GM12874 (cell line): ENCODE measurements around the gene CC2D2A.

Experiments
- TF ChIP-seq, protein P1 (sequence below): IDR thresholded peaks from 2 replicates; pipeline ENCODE4 v1.5.1; 2011; ENCODE audit warnings: low read depth, mild to moderate bottlenecking, control low read depth, low read length, moderate library complexity; ENCODE audit not compliant: insufficient read depth

The CC2D2A gene

DNA sequence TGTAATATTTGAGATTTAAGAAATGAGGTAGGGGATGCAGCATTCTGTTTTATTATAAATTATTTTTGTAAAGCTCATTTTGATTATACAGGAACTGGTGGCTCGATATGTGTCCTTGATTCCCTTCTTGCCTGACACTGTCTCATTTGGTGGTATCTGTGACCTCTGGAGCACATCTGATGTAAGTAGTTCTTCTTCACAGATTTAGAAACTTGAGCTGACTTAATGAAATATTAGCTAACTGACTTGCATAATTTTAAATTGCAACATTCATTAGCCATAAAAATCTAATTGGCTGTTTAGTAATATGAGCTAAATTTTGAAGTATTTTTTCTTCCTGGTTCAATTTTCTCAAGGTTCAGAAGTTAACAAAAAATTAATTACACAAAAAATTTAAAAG lies 116.4 kb downstream of the CC2D2A start:
- TF ChIP-seq, protein P1, sequence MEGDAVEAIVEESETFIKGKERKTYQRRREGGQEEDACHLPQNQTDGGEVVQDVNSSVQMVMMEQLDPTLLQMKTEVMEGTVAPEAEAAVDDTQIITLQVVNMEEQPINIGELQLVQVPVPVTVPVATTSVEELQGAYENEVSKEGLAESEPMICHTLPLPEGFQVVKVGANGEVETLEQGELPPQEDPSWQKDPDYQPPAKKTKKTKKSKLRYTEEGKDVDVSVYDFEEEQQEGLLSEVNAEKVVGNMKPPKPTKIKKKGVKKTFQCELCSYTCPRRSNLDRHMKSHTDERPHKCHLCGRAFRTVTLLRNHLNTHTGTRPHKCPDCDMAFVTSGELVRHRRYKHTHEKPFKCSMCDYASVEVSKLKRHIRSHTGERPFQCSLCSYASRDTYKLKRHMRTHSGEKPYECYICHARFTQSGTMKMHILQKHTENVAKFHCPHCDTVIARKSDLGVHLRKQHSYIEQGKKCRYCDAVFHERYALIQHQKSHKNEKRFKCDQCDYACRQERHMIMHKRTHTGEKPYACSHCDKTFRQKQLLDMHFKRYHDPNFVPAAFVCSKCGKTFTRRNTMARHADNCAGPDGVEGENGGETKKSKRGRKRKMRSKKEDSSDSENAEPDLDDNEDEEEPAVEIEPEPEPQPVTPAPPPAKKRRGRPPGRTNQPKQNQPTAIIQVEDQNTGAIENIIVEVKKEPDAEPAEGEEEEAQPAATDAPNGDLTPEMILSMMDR = no peak

DNA sequence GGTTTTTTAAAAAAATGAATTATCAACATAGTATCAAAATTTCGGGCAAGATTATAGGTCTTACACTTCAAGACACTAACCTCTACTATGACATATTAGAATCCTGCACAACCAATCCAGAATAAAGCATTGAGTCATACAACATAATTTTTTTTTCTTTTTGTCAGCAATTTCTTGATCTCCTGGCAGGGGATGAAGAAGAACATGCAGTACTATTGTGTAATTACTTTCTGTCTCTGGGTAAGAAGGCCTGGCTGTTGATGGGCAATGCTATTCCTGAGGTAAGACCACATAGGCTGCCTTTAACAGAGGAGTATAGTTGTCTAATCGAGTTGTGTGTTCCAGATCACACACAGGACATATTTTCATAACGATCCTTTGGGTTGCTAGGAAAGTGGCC lies 118.0 kb downstream of the CC2D2A start:
- TF ChIP-seq, protein P1 = no peak

DNA sequence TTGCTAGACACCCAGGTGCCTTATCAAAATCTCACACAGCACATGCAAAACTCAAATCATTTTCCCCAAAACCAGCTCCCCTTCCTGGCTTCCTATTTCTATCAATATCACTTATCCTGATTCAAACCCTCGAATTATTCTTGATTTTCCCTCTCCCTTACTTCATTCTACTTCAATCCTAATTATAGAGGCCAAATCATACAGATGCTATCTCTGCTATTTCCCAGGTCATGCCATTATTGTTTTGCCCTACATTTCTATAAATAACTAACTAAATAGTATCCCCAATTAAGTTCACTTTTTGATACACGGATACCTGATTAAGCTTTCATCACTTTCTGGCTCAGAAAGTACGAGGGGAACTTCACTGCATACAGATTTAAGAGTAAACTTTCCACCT lies 123.1 kb downstream of the CC2D2A start:
- TF ChIP-seq, protein P1 = no peak

DNA sequence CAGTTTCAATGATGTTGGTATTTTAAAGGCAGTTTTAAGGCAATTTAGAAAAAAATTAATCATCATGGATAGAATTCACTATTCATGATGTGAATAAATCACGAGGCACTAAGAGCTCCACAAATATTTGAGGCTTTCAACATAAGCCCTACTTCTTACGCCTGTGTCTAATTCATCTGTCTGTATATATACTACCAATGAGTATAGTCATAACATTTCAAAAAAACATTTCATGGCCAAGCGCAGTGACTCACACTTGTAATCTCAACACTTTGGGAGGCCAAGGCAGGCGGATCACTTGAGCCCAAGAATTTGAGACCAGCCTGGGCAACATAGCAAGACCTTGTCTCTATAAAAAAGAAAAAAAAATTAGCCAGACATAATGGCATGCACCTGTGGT lies 129.0 kb downstream of the CC2D2A start:
- TF ChIP-seq, protein P1 = no peak

DNA sequence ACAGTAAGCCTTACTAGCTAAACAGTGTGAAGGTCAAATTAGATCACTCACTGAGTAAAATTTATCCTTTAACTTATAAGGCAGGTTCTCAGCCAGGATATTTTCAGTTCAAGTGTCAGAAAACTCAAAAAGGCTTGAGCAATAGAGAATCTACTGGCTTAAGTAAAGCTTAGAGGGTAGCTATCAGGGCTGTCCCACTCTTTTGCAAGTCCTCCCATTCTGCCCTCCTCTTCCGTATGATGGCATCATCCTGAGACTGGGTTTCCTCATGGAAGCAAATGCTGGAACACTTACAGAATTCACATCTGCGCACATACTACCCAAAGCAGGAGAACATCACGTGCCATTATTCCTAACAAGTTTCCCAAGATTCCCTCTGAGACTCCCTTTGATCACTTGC lies 130.5 kb downstream of the CC2D2A start:
- TF ChIP-seq, protein P1 = no peak

DNA sequence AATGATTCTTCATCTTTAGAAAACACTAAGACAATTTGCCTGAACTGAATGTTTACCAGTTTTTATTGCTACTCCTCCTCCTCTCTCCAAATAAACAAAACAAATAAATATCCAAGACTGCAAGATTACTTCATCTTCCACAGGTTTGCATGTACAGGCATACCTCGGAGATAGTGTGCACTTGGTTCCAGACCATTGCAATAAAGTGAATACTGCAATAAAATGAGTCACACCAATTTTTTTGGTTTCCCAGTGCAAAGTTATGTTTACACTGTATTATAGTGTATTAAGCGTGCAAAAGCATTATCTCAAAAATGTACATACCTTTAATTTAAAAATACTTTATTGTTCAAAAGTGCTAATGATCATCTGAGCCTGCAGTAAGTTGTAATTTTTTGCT lies 132.2 kb downstream of the CC2D2A start:
- TF ChIP-seq, protein P1 = no peak

DNA sequence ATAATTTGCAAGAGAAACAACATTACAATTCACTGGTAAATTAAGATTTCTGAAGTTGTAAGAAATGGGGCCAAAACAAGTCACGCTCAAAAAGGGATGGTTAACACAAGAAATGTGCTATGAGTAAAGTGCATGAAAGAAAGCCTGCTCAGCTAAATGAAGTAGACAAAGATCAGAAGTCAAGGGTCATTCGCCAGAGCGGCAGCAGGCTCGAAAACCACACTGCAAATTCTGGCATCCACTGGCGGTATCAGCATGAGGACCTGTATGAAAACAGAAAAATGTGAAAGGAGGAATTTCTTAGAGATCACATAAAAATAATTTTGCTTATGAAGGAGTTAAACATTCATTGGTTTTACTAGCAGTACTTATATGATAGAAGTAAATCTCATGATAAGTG lies 135.9 kb downstream of the CC2D2A start:
- TF ChIP-seq, protein P1 = no peak

DNA sequence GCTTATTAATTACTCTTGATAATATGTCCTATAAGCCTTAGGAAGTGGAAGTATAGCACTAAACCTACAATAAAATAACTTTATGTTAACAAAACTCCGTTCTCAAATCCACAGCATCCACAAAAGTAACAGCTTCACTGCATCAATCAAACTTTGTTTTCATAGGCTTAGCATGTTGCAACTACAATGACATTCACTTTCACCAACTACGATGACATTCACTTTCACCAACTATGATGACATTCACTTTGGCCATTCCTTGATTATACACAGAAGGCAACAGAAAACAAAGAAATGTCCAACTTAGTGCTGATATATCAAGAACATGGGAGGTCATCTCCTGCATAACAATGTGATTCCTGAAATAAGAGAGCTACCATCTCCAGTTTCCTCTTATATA lies 141.2 kb downstream of the CC2D2A start:
- TF ChIP-seq, protein P1 = no peak
